HG03520 (cell line): ENCODE measurements around the gene TSGA10IP.

Experiments
- ATAC-seq: cut with Tn5 transposase; IDR thresholded peaks from one replicate; pipeline ENCODE4 v1.9.1; 2021; ENCODE audit warnings: mild to moderate bottlenecking, moderate library complexity; ENCODE audit not compliant: unreplicated experiment

TSGA10IP gene

GRCh38 chr11:65917434-65918210 lies 27.7 kb upstream of the TSGA10IP start:
- no peak for ATAC-seq

DNA sequence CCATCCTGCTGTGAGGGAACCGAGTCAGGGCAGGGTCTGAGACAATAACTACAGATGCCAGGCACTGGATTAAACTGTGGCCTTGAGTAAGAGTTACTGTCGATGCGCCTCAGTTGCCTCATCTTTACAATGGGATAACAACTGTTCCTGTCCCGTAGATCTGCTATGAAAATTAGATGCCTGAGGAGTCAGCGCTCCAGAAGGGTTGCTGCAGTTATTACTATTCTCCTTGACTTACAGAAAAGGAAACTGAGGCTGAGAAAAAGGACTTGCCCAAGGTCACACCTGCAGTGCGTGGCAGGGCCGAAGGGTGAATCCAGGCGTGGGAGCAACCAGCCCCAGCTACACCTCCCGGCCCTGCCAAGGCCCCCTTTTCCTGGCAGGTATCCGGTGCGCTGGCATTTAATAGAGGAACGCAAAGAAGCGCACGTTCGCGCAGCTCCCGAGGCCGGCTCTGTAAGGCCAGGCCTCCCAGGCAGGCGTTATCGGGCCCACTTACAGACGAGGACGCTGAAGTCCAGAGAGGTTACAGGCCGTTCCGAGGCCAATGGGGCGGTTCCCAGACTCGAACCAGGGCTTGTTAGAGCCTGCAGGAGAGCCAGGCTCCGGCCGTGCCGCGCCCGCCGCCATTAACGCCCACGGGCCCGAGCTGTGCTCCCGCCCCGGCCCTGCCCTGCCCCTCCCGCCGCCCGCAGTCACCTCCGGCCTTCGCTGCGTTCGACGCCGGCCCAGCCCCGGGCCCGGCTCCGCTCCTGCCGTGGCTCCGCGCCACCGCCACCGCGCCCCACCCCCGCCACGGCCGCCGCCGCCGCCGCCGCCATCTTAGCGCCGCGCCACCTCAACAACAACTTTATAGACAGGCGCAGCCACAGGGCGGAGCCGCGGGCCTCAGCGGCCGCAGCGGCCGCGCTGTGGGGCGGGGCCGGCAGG lies 26.8 kb upstream of the TSGA10IP start, which contains the start of gene C11orf68:
TSS of gene C11orf68 (minus strand) at position 852 of the 930 bp plus-strand sequence. CDS start at position 821, 31 bp downstream.
- ATAC-seq = peak; percentile 42

- ATAC-seq = peak; percentile 69
Observed at GRCh38 chr11:65919141-65919572, 26.1 kb upstream of the TSGA10IP start, which contains the start of gene DRAP1. Gene DRAP1 (plus strand): TSS chr11:65919426. CDS start chr11:65919502, 76 bp downstream.

- peak; percentile 34 for ATAC-seq
Observed at GRCh38 chr11:65919573-65920371, 25.5 kb upstream of the TSGA10IP start.

DNA sequence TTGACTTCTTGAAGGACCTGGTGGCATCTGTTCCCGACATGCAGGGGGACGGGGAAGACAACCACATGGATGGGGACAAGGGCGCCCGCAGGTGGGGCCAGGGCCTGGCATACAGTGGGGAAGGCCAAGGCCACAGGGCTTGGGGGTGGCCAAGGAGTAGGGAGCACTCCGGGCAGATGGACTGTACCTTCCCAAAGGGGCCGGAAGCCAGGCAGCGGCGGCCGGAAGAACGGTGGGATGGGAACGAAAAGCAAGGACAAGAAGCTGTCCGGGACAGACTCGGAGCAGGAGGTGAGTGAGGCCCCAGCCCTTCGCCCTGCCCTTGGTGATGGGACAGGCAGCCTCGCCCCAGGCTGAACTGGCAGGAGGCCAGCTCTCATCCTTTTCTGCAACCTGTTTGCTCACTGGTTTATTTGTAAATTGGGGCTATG lies 24.9 kb upstream of the TSGA10IP start:
- ATAC-seq = no peak

- ATAC-seq = no peak
Observed at GRCh38 chr11:65921033-65921555, 24.2 kb upstream of the TSGA10IP start.

GRCh38 chr11:65921876-65922275 lies 23.4 kb upstream of the TSGA10IP start:
- ATAC-seq = no peak

DNA sequence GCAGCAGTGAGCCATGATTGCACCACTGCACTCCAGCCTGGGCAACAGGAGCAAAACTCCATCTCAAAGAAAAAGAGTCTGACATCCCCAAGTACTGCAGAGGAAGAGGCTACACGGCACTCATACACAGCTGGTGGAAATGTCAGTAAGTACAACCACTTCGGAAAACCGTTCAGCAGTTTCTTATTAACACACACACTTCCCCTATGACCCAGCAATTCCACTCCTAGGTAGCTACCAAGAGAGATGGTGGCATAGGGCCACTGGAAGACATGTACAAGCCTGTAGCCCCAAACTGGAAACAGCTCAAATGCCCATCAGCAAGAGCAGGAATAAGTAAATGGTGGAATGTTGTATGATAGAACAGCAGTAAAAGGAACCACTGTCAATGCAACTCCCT lies 22.7 kb upstream of the TSGA10IP start:
- no peak for ATAC-seq

DNA sequence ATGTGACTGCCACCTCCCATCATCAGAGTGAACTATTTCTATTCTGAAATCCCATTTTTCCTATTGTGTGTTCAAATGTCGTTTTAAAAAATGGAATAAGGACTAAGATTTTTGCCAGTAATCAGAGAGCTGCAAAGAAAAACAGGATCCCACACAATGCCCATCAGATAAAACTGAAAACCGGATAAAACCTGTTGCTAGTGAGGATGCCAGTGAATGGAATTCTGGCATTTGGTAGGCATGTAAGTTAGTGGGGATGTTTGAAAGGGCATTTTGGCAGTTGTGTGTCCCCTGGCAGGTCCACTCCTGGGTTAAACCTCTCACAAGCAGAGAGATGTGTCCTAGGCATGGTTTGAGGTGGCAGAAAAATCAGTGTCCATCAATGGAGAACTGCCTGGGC lies 19.9 kb upstream of the TSGA10IP start:
- no peak for ATAC-seq

DNA sequence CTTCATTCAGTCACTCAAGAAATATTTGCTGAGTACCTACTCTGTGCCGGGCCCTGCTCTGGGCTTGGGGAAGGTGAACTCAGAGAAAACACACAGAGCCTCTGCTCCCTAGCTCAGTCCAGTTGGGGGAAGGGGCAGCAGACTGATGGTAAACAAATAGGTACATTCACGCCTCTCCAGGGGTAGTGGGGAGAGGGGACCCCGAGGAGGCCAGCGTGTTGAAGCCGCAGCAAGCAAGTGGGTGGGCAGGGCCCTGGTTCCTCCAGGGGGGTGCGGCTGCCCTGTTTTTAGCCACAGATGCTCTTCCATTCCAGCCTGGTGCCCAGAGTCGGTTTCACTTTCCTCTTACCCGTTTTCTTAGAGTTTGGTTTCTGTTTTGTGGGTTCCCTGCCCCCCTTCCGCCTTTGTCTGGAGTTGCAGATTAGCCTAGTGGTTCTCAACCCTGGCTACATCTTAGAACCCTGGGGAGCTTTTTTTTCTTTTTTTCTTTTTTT lies 17.3 kb upstream of the TSGA10IP start:
- no peak for ATAC-seq

DNA sequence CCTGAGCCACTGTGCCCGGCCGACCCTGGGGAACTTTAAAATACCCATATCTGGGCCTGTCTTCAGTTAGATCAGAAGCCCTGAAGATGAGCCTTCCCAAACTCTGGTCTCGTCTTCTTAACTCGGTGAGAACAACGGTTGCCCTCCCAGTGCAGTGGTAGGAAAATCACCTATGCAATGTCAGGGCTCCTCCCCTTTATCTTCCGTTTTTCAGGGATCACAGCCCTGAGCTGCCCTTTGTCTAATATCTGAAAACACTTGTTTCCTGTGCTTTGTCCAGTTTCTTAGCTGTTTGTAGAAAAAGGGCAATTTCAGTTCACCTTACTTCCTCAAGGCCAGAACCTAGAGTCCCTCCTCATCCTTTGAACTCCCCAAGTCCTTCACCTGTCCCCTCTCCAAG lies 16.6 kb upstream of the TSGA10IP start:
- ATAC-seq = no peak

DNA sequence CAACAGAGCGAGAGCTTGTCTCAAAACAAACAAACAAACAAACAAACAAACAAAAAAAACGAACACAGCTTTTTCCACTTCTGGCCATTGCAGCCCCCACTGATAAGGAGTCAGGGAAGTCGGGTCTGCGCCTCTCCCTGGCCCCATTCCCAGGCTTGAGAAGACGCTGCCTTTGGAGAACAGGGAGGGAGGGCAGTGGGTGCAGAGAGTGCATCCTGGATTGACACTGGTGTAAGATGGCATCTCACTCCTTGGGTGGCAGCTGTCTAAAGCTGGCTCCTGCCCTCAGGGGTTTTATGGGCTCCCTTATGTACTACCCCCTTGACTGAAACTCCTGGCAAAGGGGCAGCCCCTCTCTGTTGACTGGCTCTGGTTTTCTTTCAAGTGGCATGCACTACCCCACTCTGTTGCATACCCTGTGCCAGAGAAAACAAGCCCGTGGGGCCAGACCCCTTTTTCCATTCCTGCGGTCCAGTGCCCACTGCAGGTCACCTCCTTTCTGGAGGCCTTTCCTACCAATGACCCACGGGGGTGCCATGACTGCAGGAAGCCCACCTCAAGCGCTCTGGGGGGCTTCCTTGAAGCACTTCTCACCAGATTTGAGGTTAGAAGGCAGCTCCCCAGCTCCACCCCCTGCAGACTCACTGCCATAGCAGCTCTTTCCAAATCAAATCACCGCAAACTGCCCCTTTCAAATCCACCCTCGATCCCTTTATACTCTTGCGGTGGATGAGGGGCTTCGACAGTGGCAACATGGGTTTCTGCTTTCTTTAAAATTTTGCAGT lies 13.3 kb upstream of the TSGA10IP start:
- no peak for ATAC-seq

DNA sequence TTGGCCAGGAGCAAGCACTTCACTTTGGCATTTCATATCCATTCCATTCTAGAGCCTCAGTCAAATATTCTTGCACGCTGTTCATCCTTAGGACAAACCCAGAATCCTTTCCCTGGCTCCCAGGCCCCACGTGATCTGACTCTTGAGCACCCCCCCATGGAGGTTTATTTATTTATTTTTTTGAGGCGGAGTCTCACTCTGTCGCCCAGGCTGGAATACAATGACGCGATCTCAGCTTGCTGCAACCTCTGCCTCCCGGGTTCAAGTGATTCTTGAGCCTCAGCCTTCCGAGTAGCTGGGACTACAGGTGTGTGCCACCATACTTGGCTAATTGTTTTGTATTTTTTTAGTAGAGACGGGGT lies 12.7 kb upstream of the TSGA10IP start:
- no peak for ATAC-seq

DNA sequence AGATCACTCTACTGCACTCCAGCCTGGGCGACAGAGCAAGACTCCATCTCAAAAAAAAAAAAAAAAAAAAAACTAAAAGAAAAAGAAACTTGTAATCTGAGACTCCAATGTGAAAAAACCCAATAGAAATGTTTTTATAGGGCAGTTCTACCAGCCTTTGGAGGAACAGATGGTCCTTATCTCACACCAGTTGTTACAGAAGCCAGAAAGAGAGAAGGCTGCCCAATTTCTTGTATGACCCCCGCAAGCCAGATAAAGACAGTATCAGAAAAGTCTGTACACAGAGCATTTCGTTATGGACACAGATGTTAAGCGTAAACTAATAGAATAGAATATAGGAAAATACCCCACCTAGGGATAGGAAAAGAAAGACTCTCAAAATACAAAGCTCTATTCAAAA lies 11.3 kb upstream of the TSGA10IP start:
- no peak for ATAC-seq

DNA sequence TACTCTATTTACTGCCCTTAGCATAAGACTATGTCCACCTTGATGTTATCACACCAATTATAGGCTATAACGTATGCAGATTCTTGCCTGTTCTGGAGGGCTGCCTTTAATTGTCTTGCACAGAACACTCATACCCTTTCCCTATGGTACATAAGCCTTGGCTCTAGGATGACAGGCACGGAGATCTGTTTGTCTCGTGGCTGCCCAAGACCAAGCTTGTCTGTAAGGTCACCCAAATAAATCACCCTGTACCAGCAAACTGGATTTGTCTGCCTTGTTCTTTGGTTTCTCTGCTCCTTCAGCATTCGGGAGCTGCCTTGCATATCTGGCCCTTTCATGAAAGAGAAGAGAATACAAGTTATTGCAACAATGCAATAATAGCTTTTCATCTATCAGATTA lies 7.5 kb upstream of the TSGA10IP start:
- no peak for ATAC-seq

- no peak for ATAC-seq
Observed at GRCh38 chr11:65941720-65942310, 3.5 kb upstream of the TSGA10IP start.

DNA sequence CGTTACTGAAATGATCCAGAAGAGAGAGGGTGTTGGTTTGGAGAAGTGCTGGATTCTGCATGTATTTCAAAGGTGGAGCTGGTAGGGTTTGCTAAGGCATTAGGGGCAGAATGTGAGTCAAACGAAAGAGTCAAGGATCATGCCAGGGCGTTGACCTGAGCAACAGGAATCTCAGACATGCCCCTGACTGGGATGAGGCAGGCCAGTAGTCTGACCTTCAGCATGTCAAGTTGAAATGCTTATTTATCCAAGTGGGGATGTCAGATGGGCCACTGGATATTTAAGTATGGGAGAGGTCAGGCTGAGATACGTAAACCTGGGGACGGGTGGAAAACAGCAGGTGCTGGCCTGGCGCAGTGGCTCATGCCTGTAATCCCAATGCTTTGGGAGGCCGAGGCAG lies 2.7 kb upstream of the TSGA10IP start:
- no peak for ATAC-seq

DNA sequence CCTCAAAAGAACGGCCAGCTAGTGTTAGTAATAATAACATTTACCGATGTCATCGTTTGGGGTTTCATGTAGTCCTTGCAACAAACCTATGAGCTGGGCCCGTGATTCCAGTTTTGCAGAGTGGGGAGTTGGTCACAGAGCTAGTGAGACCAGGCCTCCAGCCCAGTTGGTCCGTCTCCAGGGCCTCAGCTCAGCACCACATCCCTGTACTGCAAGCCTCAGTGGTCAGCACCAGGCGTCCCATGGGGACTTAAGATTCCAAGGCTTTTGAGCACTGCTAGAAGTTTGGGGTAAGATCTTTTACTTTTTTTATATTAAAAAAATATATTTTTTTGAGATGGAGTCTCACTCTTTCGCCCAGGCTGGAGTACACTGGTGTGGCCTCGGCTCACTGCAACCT lies 1.1 kb upstream of the TSGA10IP start:
- ATAC-seq = no peak

GRCh38 chr11:65944767-65945166 lies 513 bp upstream of the TSGA10IP start:
- ATAC-seq = no peak
